ENCODE data around the gene SASH1. TPM values are rescaled to one million over a fixed set of nuclear protein-coding genes. Genes with fewer than 3 reads are reported as not detected.

Gene SASH1
- total RNA-seq, 2 donors from 2014 or later: 4.6 to 12.4 TPM

DNA sequence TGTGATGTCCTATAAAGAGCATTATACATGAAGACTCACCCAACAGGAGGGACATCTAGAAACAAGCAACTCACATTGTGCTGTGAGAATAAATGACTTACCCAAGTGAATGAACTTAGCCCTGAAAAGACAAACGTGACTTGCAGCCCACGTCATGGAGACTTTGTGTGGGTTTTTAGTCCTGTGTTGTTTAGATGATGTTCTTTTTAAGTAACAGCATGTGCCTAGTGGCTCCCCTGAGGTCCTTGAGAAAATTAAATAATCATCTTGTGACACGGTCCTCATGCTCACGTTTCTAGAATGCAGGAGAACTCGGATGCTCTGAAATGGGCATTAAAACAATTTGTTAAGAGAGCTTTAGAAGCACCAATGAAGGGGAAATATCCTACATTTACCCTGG, 165.1 kb downstream of the SASH1 start:
- H3K27me3 Mint-ChIP-seq (ENCODE audit: insufficient read depth): no peaks in the 10 kb centered on the region
- H3K36me3 ChIP-seq (ENCODE audit: control insufficient read depth, insufficient read depth, low read length): no peaks in the 10 kb centered on the region
- WGBS, 2 experiments (ENCODE audit: insufficient coverage in 1 of 2, insufficient read length in 1 of 2): 70 to 88% methylated on average over 3 to 5 of the region's 5 CpGs
- no peak for DNase-seq
- H3K36me3 Mint-ChIP-seq (ENCODE audit: low read depth): peaks cover 1% of the 10 kb centered on the region
- no peaks in the 10 kb centered on the region for H3K9me3 ChIP-seq (ENCODE audit: control insufficient read depth, low read length)
- H3K27ac ChIP-seq (ENCODE audit: low read depth, low read length): peak overlapping the region; percentile 88
- H3K4me1 Mint-ChIP-seq: peaks cover 21% of the 10 kb centered on the region
- no peak overlapping the region for H3K9ac ChIP-seq (ENCODE audit: extremely low read depth, low read length, poor library complexity, severe bottlenecking)
- no peaks in the 10 kb centered on the region for H3K27me3 ChIP-seq (ENCODE audit: control insufficient read depth, insufficient read depth, low read length, poor library complexity, severe bottlenecking)
- H3K9me3 Mint-ChIP-seq: no peaks in the 10 kb centered on the region
- no peak overlapping the region for H3K4me3 Mint-ChIP-seq
- H3K4me3 ChIP-seq (ENCODE audit: low read length): no peak overlapping the region
- TF ChIP-seq, protein P1, sequence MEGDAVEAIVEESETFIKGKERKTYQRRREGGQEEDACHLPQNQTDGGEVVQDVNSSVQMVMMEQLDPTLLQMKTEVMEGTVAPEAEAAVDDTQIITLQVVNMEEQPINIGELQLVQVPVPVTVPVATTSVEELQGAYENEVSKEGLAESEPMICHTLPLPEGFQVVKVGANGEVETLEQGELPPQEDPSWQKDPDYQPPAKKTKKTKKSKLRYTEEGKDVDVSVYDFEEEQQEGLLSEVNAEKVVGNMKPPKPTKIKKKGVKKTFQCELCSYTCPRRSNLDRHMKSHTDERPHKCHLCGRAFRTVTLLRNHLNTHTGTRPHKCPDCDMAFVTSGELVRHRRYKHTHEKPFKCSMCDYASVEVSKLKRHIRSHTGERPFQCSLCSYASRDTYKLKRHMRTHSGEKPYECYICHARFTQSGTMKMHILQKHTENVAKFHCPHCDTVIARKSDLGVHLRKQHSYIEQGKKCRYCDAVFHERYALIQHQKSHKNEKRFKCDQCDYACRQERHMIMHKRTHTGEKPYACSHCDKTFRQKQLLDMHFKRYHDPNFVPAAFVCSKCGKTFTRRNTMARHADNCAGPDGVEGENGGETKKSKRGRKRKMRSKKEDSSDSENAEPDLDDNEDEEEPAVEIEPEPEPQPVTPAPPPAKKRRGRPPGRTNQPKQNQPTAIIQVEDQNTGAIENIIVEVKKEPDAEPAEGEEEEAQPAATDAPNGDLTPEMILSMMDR (conservative IDR thresholded peaks at IDR 0.05): no peak
- no peaks in the 10 kb centered on the region for H3K4me1 ChIP-seq (ENCODE audit: control insufficient read depth, insufficient read depth, low read length)
- no peak overlapping the region for H3K27ac Mint-ChIP-seq

DNA sequence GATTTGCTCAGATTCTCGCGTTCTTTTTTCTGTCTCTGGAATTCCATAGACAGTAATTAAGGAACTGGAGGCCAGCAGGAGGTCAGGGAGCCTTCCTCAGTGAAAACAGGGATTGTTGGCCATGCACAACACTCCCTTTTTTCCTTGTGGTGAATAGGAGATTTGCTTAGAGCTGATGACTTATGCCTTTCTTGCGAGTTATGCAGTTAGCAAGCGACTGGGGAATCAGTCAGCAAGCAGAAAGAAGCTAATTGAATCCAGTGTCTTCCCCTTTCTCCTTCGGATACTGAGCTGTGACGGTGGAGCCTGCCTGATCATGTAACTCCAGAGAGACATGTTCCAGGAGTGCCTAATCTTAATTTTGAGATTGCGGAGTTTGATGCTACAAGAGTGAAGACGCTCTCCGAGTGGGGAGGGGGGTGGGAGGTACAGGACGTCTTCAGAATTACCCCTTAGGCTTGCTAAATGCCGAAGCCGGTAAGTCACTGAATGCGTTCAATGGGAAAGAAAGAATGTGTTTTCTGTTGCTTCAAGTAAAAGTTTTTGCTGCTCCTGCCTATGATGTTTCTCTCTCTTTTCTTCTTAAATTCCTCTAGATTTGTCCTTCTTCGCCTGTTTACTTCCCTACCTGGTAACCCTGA, 165.9 kb downstream of the SASH1 start:
- H3K4me3 Mint-ChIP-seq: no peak overlapping the region
- no peak overlapping the region for H3K27ac Mint-ChIP-seq
- H3K27me3 Mint-ChIP-seq (ENCODE audit: insufficient read depth): no peaks in the 10 kb centered on the region
- Histone ChIP-seq H3K4me1 (ENCODE audit: control insufficient read depth, insufficient read depth, low read length) (peaks cover 3% of the 10 kb centered on the region), H3K9me3 (ENCODE audit: control insufficient read depth, low read length) (no peaks in the 10 kb centered on the region), H3K9ac (ENCODE audit: extremely low read depth, low read length, poor library complexity, severe bottlenecking) (no peak overlapping the region), H3K4me3 (ENCODE audit: low read length) (no peak overlapping the region), H3K27me3 (ENCODE audit: control insufficient read depth, insufficient read depth, low read length, poor library complexity, severe bottlenecking) (no peaks in the 10 kb centered on the region), H3K27ac (ENCODE audit: low read depth, low read length) (peak overlapping the region; percentile 88), H3K36me3 (ENCODE audit: control insufficient read depth, insufficient read depth, low read length) (no peaks in the 10 kb centered on the region)
- peaks cover 27% of the 10 kb centered on the region for H3K4me1 Mint-ChIP-seq
- TF ChIP-seq, protein P1 (conservative IDR thresholded peaks at IDR 0.05): no peak
- H3K36me3 Mint-ChIP-seq (ENCODE audit: low read depth): peaks cover 1% of the 10 kb centered on the region
- 46 to 50% methylated on average over 12 to 14 of the region's 14 CpGs for WGBS, 2 experiments (ENCODE audit: insufficient coverage in 1 of 2, insufficient read length in 1 of 2)
- no peak for DNase-seq
- no peaks in the 10 kb centered on the region for H3K9me3 Mint-ChIP-seq

DNA sequence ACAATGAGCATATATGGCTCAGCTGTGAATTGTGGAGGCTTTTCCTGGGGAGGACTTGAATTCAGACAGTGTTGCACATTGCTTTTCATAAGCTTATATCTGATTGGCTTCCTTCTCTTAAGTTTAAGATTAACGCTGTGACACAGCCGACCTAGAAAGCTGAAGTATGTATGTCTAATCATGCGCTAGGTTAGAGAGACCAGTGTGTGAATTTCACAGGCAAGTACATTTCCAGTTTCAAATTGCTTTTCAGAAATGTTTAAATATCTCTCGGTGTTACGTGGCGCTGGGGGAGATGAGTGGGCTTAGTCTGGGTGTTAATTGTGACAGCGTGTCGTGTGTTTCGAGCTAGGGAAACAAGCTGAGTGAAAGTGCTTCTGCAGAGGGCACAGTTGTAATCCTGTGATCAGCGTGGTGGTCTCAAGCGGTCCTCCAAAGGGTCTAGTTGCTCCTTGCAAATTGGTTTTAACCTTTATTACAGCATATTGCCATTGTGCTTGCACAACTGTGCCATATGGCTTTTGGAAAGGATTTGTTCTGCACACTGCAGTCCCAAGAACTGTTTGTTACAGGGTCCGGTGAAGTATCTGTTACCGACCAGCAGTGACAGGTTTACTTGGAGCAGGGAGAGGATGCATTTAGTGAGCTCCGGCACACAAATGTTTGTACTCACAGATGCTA, 166.6 kb downstream of the SASH1 start:
- H3K9ac ChIP-seq (ENCODE audit: extremely low read depth, low read length, poor library complexity, severe bottlenecking): no peak overlapping the region
- H3K36me3 ChIP-seq (ENCODE audit: control insufficient read depth, insufficient read depth, low read length): no peaks in the 10 kb centered on the region
- H3K9me3 Mint-ChIP-seq: no peaks in the 10 kb centered on the region
- peaks cover 3% of the 10 kb centered on the region for H3K4me1 ChIP-seq (ENCODE audit: control insufficient read depth, insufficient read depth, low read length)
- H3K27ac Mint-ChIP-seq: no peak overlapping the region
- H3K27me3 ChIP-seq (ENCODE audit: control insufficient read depth, insufficient read depth, low read length, poor library complexity, severe bottlenecking): no peaks in the 10 kb centered on the region
- no peaks in the 10 kb centered on the region for H3K27me3 Mint-ChIP-seq (ENCODE audit: insufficient read depth)
- no peak overlapping the region for H3K4me3 Mint-ChIP-seq
- no peak for DNase-seq
- peak overlapping the region; percentile 10 for H3K4me3 ChIP-seq (ENCODE audit: low read length)
- 84 to 88% methylated on average over 14 of the region's 14 CpGs for WGBS, 2 experiments (ENCODE audit: insufficient coverage in 1 of 2, insufficient read length in 1 of 2)
- peaks cover 1% of the 10 kb centered on the region for H3K36me3 Mint-ChIP-seq (ENCODE audit: low read depth)
- TF ChIP-seq, protein P1 (conservative IDR thresholded peaks at IDR 0.05): no peak
- H3K9me3 ChIP-seq (ENCODE audit: control insufficient read depth, low read length): no peaks in the 10 kb centered on the region
- peak overlapping the region; percentile 88 for H3K27ac ChIP-seq (ENCODE audit: low read depth, low read length)
- peaks cover 30% of the 10 kb centered on the region for H3K4me1 Mint-ChIP-seq
